ENCODE data around the gene USP17L19. TPM values are rescaled to one million over a fixed set of nuclear protein-coding genes. Genes with fewer than 3 reads are reported as not detected.
"Not testable (repeated sequence)": the region's sequence is repeated elsewhere in the genome, so short reads cannot be mapped to it uniquely, and the experiment has no call there.

Gene USP17L19
- total RNA-seq (not detected), polyA plus RNA-seq (not detected)
- long read RNA-seq, donor 1, result 0 reads
- long read RNA-seq, donor 2, result 0 reads
- long read RNA-seq, donor 3, result 0 reads

DNA sequence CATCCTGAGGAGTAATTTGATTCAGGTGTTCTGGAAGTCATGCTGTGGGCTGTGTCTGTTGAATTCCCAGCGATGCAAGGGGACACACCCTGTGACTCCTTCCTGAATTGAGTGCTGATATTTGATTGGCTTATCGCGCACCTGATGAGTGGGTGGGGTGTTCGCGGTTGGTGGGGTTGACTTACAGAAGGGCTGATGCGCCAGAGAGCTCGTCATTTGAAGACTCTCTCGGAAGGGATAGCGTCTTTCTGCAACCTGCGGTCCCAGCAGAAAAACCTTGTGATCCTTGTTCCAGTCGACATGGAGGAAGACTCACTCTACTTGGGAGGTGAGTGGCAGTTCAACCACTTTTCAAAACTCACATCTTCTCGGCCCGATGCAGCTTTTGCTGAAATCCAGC, at the start of gene USP17L19:
USP17L19 (plus strand) TSS at position 301 of the 400 bp plus-strand sequence; CDS start at position 301, 0 bp downstream.
- no CpG with 5 or more reads among the region's 13 CpGs for WGBS, 4 donors
- H3K27me3 ChIP-seq; H3K27ac ChIP-seq; H3K4me1 ChIP-seq; DNase-seq; intact Hi-C loops (cut with DNase I); ATAC-seq; H3K9me3 ChIP-seq; H3K36me3 ChIP-seq; H3K4me3 ChIP-seq: not testable (repeated sequence)

GRCh38 chr4:9210357-9210756, 42.8 kb upstream of the USP17L19 start, which contains the start of gene USP17L10:
TSS of gene USP17L10 (plus strand) at chr4:9210657. CDS start at chr4:9210657, 0 bp downstream.
- 87 to 88% methylated on average over 4 to 12 of the region's 13 CpGs; no CpG with 5 or more reads in 2 of the 4 donors for WGBS, 4 donors
- H3K4me1 ChIP-seq; ATAC-seq; H3K27me3 ChIP-seq; intact Hi-C loops (cut with DNase I); H3K27ac ChIP-seq; H3K36me3 ChIP-seq; H3K9me3 ChIP-seq; DNase-seq; H3K4me3 ChIP-seq: not testable (repeated sequence)

DNA sequence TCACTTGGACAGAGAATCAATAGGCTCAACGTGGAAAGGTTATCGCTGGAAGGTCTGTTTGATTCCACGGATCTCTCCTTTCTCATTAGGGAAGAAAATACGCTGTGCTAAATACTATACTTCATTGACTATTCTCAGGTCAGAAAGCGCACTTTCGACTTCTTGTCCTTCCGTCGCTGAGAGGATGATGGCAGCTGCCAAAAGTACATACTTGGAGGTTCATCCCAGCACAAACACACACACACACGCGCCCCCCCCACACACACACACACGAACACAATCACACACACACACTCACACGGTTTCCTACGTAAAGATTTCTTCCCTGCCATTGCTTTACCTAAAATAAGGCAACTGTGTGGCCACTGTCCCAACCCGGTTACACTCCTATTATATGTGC, 38.5 kb upstream of the USP17L19 start:
- H3K4me3 ChIP-seq; ATAC-seq; H3K36me3 ChIP-seq; H3K27me3 ChIP-seq; H3K27ac ChIP-seq; intact Hi-C loops (cut with DNase I); H3K4me1 ChIP-seq; H3K9me3 ChIP-seq: not testable (repeated sequence)
- peak in 2 of 5 donors; percentile 1 to 9 for DNase-seq
- WGBS, 4 donors, result 67 to 82% (median 79%) methylated on average over 9 to 11 of the region's 14 CpGs

DNA sequence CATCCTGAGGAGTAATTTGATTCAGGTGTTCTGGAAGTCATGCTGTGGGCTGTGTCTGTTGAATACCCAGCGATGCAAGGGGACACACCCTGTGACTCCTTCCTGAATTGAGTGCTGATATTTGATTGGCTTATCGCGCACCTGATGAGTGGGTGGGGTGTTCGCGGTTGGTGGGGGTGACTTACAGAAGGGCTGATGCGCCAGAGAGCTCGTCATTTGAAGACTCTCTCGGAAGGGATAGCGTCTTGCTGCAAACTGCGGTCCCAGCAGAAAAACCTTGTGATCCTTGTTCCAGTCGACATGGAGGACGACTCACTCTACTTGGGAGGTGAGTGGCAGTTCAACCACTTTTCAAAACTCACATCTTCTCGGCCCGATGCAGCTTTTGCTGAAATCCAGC, 38.1 kb upstream of the USP17L19 start, which contains the start of gene USP17L11:
USP17L11 (plus strand) TSS at position 301 of the 400 bp plus-strand sequence; CDS start at position 301, 0 bp downstream.
- H3K4me3 ChIP-seq; H3K36me3 ChIP-seq; H3K27me3 ChIP-seq; DNase-seq; H3K27ac ChIP-seq; H3K9me3 ChIP-seq; intact Hi-C loops (cut with DNase I); H3K4me1 ChIP-seq; ATAC-seq: not testable (repeated sequence)
- 90 to 100% methylated on average over 1 to 12 of the region's 14 CpGs; no CpG with 5 or more reads in 2 of the 4 donors for WGBS, 4 donors

- H3K4me1 ChIP-seq; H3K4me3 ChIP-seq; intact Hi-C loops (cut with DNase I); DNase-seq; H3K9me3 ChIP-seq; ATAC-seq; H3K27ac ChIP-seq; H3K27me3 ChIP-seq; H3K36me3 ChIP-seq: not testable (repeated sequence)
- WGBS, 4 donors, result no CpG with 5 or more reads among the region's 13 CpGs
Observed at GRCh38 chr4:9219852-9220251, 33.3 kb upstream of the USP17L19 start, which contains the start of gene USP17L12. TSS of gene USP17L12 (plus strand) at chr4:9220152. CDS start at chr4:9220152, 0 bp downstream.

DNA sequence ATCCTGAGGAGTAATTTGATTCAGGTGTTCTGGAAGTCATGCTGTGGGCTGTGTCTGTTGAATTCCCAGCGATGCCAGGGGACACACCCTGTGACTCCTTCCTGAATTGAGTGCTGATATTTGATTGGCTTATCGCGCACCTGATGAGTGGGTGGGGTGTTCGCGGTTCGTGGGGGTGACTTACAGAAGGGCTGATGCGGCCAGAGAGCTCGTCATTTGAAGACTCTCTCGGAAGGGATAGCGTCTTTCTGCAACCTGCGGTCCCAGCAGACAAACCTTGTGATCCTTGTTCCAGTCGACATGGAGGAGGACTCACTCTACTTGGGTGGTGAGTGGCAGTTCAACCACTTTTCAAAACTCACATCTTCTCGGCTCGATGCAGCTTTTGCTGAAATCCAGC, 28.6 kb upstream of the USP17L19 start, which contains the start of gene USP17L13:
USP17L13 (plus strand) TSS at position 301 of the 400 bp plus-strand sequence; CDS start at position 301, 0 bp downstream.
- H3K4me3 ChIP-seq; H3K9me3 ChIP-seq; H3K4me1 ChIP-seq; H3K27ac ChIP-seq; H3K27me3 ChIP-seq; H3K36me3 ChIP-seq; ATAC-seq; DNase-seq; intact Hi-C loops (cut with DNase I): not testable (repeated sequence)
- no CpG with 5 or more reads among the region's 14 CpGs for WGBS, 4 donors

DNA sequence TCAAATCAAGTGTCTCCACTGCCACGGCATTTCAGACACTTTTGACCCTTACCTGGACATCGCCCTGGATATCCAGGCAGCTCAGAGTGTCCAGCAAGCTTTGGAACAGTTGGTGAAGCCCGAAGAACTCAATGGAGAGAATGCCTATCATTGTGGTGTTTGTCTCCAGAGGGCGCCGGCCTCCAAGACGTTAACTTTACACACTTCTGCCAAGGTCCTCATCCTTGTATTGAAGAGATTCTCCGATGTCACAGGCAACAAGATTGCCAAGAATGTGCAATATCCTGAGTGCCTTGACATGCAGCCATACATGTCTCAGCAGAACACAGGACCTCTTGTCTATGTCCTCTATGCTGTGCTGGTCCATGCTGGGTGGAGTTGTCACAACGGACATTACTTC, 22.9 kb upstream of the USP17L19 start:
- WGBS, 4 donors, result 81 to 86% (median 83%) methylated on average over 5 to 6 of the region's 8 CpGs
- ATAC-seq; H3K27me3 ChIP-seq; H3K27ac ChIP-seq; H3K9me3 ChIP-seq; H3K4me3 ChIP-seq; H3K4me1 ChIP-seq; intact Hi-C loops (cut with DNase I); H3K36me3 ChIP-seq: not testable (repeated sequence)
- DNase-seq, result peak in 1 of 5 donors; percentile 1

DNA sequence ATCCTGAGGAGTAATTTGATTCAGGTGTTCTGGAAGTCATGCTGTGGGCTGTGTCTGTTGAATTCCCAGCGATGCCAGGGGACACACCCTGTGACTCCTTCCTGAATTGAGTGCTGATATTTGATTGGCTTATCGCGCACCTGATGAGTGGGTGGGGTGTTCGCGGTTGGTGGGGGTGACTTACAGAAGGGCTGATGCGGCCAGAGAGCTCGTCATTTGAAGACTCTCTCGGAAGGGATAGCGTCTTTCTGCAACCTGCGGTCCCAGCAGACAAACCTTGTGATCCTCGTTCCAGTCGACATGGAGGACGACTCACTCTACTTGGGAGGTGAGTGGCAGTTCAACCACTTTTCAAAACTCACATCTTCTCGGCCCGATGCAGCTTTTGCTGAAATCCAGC, 19.1 kb upstream of the USP17L19 start, which contains the start of gene USP17L15:
USP17L15 (plus strand) TSS at position 301 of the 400 bp plus-strand sequence; CDS start at position 301, 0 bp downstream.
- H3K27me3 ChIP-seq; H3K36me3 ChIP-seq; H3K4me3 ChIP-seq; DNase-seq; H3K27ac ChIP-seq; ATAC-seq; H3K9me3 ChIP-seq; intact Hi-C loops (cut with DNase I); H3K4me1 ChIP-seq: not testable (repeated sequence)
- WGBS, 4 donors, result no CpG with 5 or more reads among the region's 15 CpGs

- H3K36me3 ChIP-seq; H3K27ac ChIP-seq; H3K9me3 ChIP-seq; H3K27me3 ChIP-seq; intact Hi-C loops (cut with DNase I); ATAC-seq; H3K4me3 ChIP-seq; H3K4me1 ChIP-seq: not testable (repeated sequence)
- peak in 3 of 5 donors; percentile 5 to 70 (median 8) for DNase-seq
- 83% methylated on average over 11 of the region's 12 CpGs; no CpG with 5 or more reads in 2 of the 4 donors for WGBS, 4 donors
Observed at GRCh38 chr4:9238461-9238860, 14.7 kb upstream of the USP17L19 start.

GRCh38 chr4:9243579-9243978, 9.6 kb upstream of the USP17L19 start, which contains the start of gene USP17L17:
TSS of gene USP17L17 (plus strand) at chr4:9243879. CDS start at chr4:9243879, 0 bp downstream.
- intact Hi-C loops (cut with DNase I); DNase-seq; H3K36me3 ChIP-seq; H3K9me3 ChIP-seq; H3K27ac ChIP-seq; ATAC-seq; H3K4me3 ChIP-seq; H3K27me3 ChIP-seq; H3K4me1 ChIP-seq: not testable (repeated sequence)
- WGBS, 4 donors, result 79 to 91% (median 88%) methylated on average over 5 to 10 of the region's 14 CpGs

DNA sequence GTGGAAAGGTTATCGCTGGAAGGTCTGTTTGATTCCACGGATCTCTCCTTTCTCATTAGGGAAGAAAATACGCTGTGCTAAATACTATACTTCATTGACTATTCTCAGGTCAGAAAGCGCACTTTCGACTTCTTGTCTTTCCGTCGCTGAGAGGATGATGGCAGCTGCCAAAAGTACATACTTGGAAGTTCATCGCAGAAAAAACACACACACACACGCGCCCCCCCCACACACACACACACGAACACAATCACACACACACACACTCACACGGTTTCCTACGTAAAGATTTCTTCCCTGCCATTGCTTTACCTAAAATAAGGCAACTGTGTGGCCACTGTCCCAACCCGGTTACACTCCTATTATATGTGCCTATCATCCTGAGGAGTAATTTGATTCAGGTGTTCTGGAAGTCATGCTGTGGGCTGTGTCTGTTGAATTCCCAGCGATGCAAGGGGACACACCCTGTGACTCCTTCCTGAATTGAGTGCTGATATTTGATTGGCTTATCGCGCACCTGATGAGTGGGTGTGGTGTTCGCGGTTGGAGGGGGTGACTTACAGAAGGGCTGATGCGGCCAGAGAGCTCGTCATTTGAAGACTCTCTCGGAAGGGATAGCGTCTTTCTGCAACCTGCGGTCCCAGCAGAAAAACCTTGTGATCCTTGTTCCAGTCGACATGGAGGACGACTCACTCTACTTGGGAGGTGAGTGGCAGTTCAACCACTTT, 5.1 kb upstream of the USP17L19 start, which contains the start of gene USP17L18:
USP17L18 (plus strand) TSS at position 678 of the 728 bp plus-strand sequence; CDS start at position 678, 0 bp downstream.
- H3K4me3 ChIP-seq; ATAC-seq; H3K9me3 ChIP-seq; H3K27ac ChIP-seq; H3K36me3 ChIP-seq; H3K27me3 ChIP-seq; intact Hi-C loops (cut with DNase I); H3K4me1 ChIP-seq: not testable (repeated sequence)
- WGBS, 4 donors, result 80 to 92% (median 90%) methylated on average over 10 to 20 of the region's 26 CpGs
- DNase-seq, result peak in 1 of 5 donors; percentile 5

All from heart left ventricle (tissue), 16 donors.